H9 (cell line): ENCODE measurements around the gene RALGAPA2. TPM values are rescaled to one million over a fixed set of nuclear protein-coding genes. Genes with fewer than 3 reads are reported as not detected.
A peak's percentile ranks its signal among the peaks of the same experiment; 100 is the strongest.

Experiments used
- DNase-seq: peaks from one replicate; pipeline ENCODE4 v3.0.0-alpha.2; 2017
- H2AFZ ChIP-seq: one replicate; pipeline ENCODE4 v1.6.1; 2013; ENCODE audit warnings: mild to moderate bottlenecking, low read length, control low read depth, moderate library complexity
- H2AK5ac ChIP-seq: 2 replicates; pipeline ENCODE4 v1.6.1; 2013; ENCODE audit warnings: low read length, control low read depth, mixed read lengths; ENCODE audit not compliant: insufficient read length
- H2BK120ac ChIP-seq: one replicate; pipeline ENCODE4 v1.6.1; 2013; ENCODE audit warnings: low read depth, mild to moderate bottlenecking, low read length, control low read depth, inconsistent platforms; ENCODE audit not compliant: poor library complexity, severe bottlenecking
- H2BK12ac ChIP-seq: 2 replicates; pipeline ENCODE4 v1.6.1; 2013; ENCODE audit warnings: low read length, control low read depth, mixed read lengths, low read depth; ENCODE audit not compliant: insufficient read length
- H2BK15ac ChIP-seq: 2 replicates; pipeline ENCODE4 v1.6.1; 2013; ENCODE audit warnings: low read depth, low read length, control low read depth
- H2BK20ac ChIP-seq: one replicate; pipeline ENCODE4 v1.6.1; 2013; ENCODE audit warnings: low read depth, mild to moderate bottlenecking, low read length, control low read depth, inconsistent platforms; ENCODE audit not compliant: poor library complexity, severe bottlenecking
- H2BK5ac ChIP-seq: 2 replicates; pipeline ENCODE4 v1.6.1; 2013; ENCODE audit warnings: low read length, control low read depth, mixed read lengths; ENCODE audit not compliant: insufficient read length
- H3K14ac ChIP-seq: 2 replicates; pipeline ENCODE4 v1.6.1; 2013; ENCODE audit warnings: low read length, control low read depth; ENCODE audit not compliant: insufficient read depth
- H3K18ac ChIP-seq: 2 replicates; pipeline ENCODE4 v1.6.1; 2013; ENCODE audit warnings: low read depth, mild to moderate bottlenecking, mixed read lengths, low read length, control low read depth; ENCODE audit not compliant: insufficient read length
- H3K23ac ChIP-seq: 2 replicates; pipeline ENCODE4 v1.6.1; 2013; ENCODE audit warnings: low read length, control low read depth, mixed read lengths, low read depth; ENCODE audit not compliant: insufficient read length
- H3K23me2 ChIP-seq: 2 replicates; pipeline ENCODE4 v1.6.1; 2013; ENCODE audit warnings: low read depth, mild to moderate bottlenecking, mixed read lengths, low read length, control low read depth; ENCODE audit not compliant: insufficient read length, poor library complexity, severe bottlenecking
- H3K27ac ChIP-seq: 2 replicates; pipeline ENCODE4 v1.5.1; 2013; ENCODE audit warnings: low read length, control low read depth, mixed read lengths, low read depth; ENCODE audit not compliant: insufficient read length
- H3K27me3 ChIP-seq: 2 replicates; pipeline ENCODE4 v1.6.1; 2013; ENCODE audit warnings: low read length, control low read depth, inconsistent platforms; ENCODE audit not compliant: insufficient read depth
- H3K4ac ChIP-seq: 2 replicates; pipeline ENCODE4 v1.6.1; 2013; ENCODE audit warnings: low read depth, mild to moderate bottlenecking, control low read depth, inconsistent platforms, low read length, moderate library complexity
- H3K4me1 ChIP-seq: 2 replicates; pipeline ENCODE4 v1.6.1; 2013; ENCODE audit warnings: low read length, control low read depth, inconsistent platforms; ENCODE audit not compliant: insufficient read depth
- H3K4me2 ChIP-seq: 2 replicates; pipeline ENCODE4 v1.6.1; 2013; ENCODE audit warnings: low read length, control low read depth, mixed read lengths; ENCODE audit not compliant: insufficient read length, insufficient read depth
- H3K56ac ChIP-seq: 2 replicates; pipeline ENCODE4 v1.6.1; 2013; ENCODE audit warnings: low read depth, mild to moderate bottlenecking, mixed read lengths, low read length, control low read depth; ENCODE audit not compliant: insufficient read length
- H3K79me1 ChIP-seq: 2 replicates; pipeline ENCODE4 v1.6.1; 2013; ENCODE audit warnings: low read depth, mild to moderate bottlenecking, moderate library complexity, low read length, control low read depth, inconsistent platforms; ENCODE audit not compliant: insufficient read depth, poor library complexity, severe bottlenecking
- H3K79me2 ChIP-seq: 2 replicates; pipeline ENCODE4 v1.6.1; 2013; ENCODE audit warnings: low read length, control low read depth, inconsistent platforms; ENCODE audit not compliant: insufficient read depth
- H3K9ac ChIP-seq: 2 replicates; pipeline ENCODE4 v1.6.1; 2013; ENCODE audit warnings: low read length, control low read depth, mixed read lengths; ENCODE audit not compliant: insufficient read length; ENCODE audit errors: extremely low read depth
- H3K9me3 ChIP-seq: one replicate; pipeline ENCODE4 v1.6.1; 2013; ENCODE audit warnings: low read depth, low read length, inconsistent platforms; ENCODE audit not compliant: control insufficient read depth
- H3T11ph ChIP-seq: one replicate; pipeline ENCODE4 v1.6.1; 2013; ENCODE audit warnings: mild to moderate bottlenecking, low read length, control low read depth, inconsistent platforms
- H4K20me1 ChIP-seq: one replicate; pipeline ENCODE4 v1.6.1; 2013; ENCODE audit not compliant: control insufficient read depth, insufficient read length, insufficient read depth
- H4K5ac ChIP-seq: 2 replicates; pipeline ENCODE4 v1.6.1; 2013; ENCODE audit warnings: low read depth, mild to moderate bottlenecking, mixed read lengths, low read length, control low read depth; ENCODE audit not compliant: insufficient read length
- H4K8ac ChIP-seq: replicated peaks from 2 replicates; pipeline ENCODE4 v1.6.1; 2013; ENCODE audit warnings: low read length, control low read depth, mixed read lengths, low read depth; ENCODE audit not compliant: insufficient read length
- H4K91ac ChIP-seq: 2 replicates; pipeline ENCODE4 v1.6.1; 2013; ENCODE audit warnings: low read depth, mild to moderate bottlenecking, moderate library complexity, mixed read lengths, low read length, control low read depth; ENCODE audit not compliant: insufficient read length
- H3K27ac Mint-ChIP-seq, 3 experiments: 2 replicates in 2 of 3; 3 replicates in 1 of 3; pipeline ENCODE4 v1.8.0; 2020 to 2021; ENCODE audit warnings: mixed read lengths in 3 of 3, mild to moderate bottlenecking in 1 of 3, moderate library complexity in 1 of 3
- H3K27me3 Mint-ChIP-seq: 2 replicates; pipeline ENCODE4 v1.8.0; 2021; ENCODE audit warnings: low read depth, mild to moderate bottlenecking, moderate library complexity, mixed read lengths
- H3K36me3 Mint-ChIP-seq, 3 experiments: 2 replicates in 2 of 3; 3 replicates in 1 of 3; pipeline ENCODE4 v1.8.0; 2020 to 2021; ENCODE audit warnings: low read depth in 3 of 3, mixed read lengths in 3 of 3; ENCODE audit not compliant: insufficient read depth in 1 of 3
- H3K4me1 Mint-ChIP-seq, 2 experiments: 2 replicates each; pipeline ENCODE4 v1.8.0; 2020; ENCODE audit warnings: mixed read lengths in 2 of 2
- H3K4me3 Mint-ChIP-seq, 2 experiments: 2 replicates in 1 of 2; 3 replicates in 1 of 2; pipeline ENCODE4 v1.8.0; 2020 to 2021; ENCODE audit warnings: mild to moderate bottlenecking in 2 of 2, mixed read lengths in 2 of 2, moderate library complexity in 1 of 2
- H3K9me3 Mint-ChIP-seq, 2 experiments: 2 replicates in 1 of 2; 3 replicates in 1 of 2; pipeline ENCODE4 v1.8.0; 2020; ENCODE audit warnings: mild to moderate bottlenecking in 2 of 2, mixed read lengths in 2 of 2, moderate library complexity in 1 of 2
- CTCF ChIP-seq: fragments of 200-600 bp; sonication (generic); conservative IDR thresholded peaks from 3 replicates; pipeline ENCODE4 v1.8.0; 2021; ENCODE audit warnings: antibody characterized with exemption, mild to moderate bottlenecking
- WGBS: extraction: QIAGEN DNeasy Blood & Tissue Kit; methylation state at CpG from one replicate; pipeline ENCODE4 v1.1.7; 2013; ENCODE audit warnings: missing lambda C conversion rate, low lambda C conversion rate, mixed read lengths; ENCODE audit not compliant: insufficient read length; ENCODE audit errors: extremely low coverage; 5-methylcytosine and 5-hydroxymethylcytosine counted together
- total RNA-seq: library from RNA; stranded (reverse); gene quantifications from 2 replicates; pipeline ENCODE4 v1.2.1, GENCODE V29; 2021

The RALGAPA2 gene
- total RNA-seq, 1 experiment from 2014 or later = 16.6 TPM

GRCh38 chr20:20367575-20368417 lies 344.6 kb downstream of the RALGAPA2 start, which contains the start of gene INSM1:
TSS of gene INSM1 (plus strand) at chr20:20368104. CDS start at chr20:20368268, 164 bp downstream.
- peaks cover 12% of the 10 kb centered on the region; the same call in 1 of the 2 replicates for H3K4me1 ChIP-seq
- no peak within 1 kb of the TSS for H2BK20ac ChIP-seq
- H3K18ac ChIP-seq = peak within 1 kb of the TSS; percentile 47
- no peak within 1 kb of the TSS for H2BK5ac ChIP-seq
- no peak within 1 kb of the TSS; the same call in 1 of the 2 replicates for H2BK15ac ChIP-seq
- Mint-ChIP-seq H3K9me3 (peaks cover 0 to 2% of the 10 kb centered on the region in 2 experiments; a peak in 3 of 5 replicates), H3K27me3 (peaks cover 86% of the 10 kb centered on the region), H3K27ac (peak within 1 kb of the TSS in 1 of 3 experiments; percentile 91; a peak in 1 of 7 replicates), H3K36me3 (no peaks in the 10 kb centered on the region; a peak in 1 of 7 replicates), H3K4me1 (peaks cover 52 to 60% of the 10 kb centered on the region in 2 experiments), H3K4me3 (peak within 1 kb of the TSS; percentile 57 to 85)
- no peak within 1 kb of the TSS for H3K9ac ChIP-seq
- DNase-seq = peak; percentile 80
- peak within 1 kb of the TSS; percentile 69 for H3K4me2 ChIP-seq
- no peak within 1 kb of the TSS for H2BK12ac ChIP-seq
- no peaks in the 10 kb centered on the region for H3K9me3 ChIP-seq
- H3K79me2 ChIP-seq = no peaks in the 10 kb centered on the region
- no peaks in the 10 kb centered on the region for H3K79me1 ChIP-seq
- peaks cover 36% of the 10 kb centered on the region for H3K27me3 ChIP-seq
- H3K27ac ChIP-seq = no peak within 1 kb of the TSS
- no peak within 1 kb of the TSS for H3K23ac ChIP-seq
- no peak within 1 kb of the TSS for H4K5ac ChIP-seq
- WGBS = no CpG with 5 or more reads among the region's 108 CpGs
- no peak within 1 kb of the TSS for H2AK5ac ChIP-seq
- peaks cover 41% of the 10 kb centered on the region for H3K23me2 ChIP-seq
- no peak within 1 kb of the TSS for H4K8ac ChIP-seq
- H4K20me1 ChIP-seq = no peaks in the 10 kb centered on the region
- H4K91ac ChIP-seq = no peak within 1 kb of the TSS
- no peak within 1 kb of the TSS for H3K4ac ChIP-seq
- H2BK120ac ChIP-seq = peak within 1 kb of the TSS; percentile 70
- H3T11ph ChIP-seq = no peak within 1 kb of the TSS
- TF ChIP-seq CTCF = no peak
- H3K56ac ChIP-seq = no peak within 1 kb of the TSS
- H2AFZ ChIP-seq = no peak within 1 kb of the TSS
- H3K14ac ChIP-seq = peak within 1 kb of the TSS; percentile 81
